ENCODE results near the gene LRRFIP1.

Gene LRRFIP1

DNA sequence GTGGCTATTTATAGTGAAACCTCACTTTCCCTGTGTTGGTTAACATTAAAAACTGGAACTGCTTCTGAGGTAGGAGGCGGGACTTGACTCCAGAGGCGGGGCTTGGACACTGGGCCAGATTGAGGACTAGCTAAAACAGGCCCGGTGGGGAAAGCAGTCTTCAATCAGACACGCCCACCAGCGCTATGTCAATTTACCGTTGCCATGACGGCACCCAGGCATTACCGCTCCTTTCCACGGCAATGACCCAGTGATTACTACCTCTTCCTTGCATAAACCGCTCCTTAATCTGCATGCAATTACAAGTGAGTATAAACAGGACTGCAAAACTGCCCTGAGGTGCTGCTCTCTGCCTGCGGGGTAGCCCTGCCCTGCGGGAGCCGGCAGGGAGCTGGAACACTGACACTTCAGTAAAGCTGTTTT, 35.3 kb downstream of the LRRFIP1 start:
- Histone ChIP-seq H3K9ac (ENCODE audit: low read depth, low read length, poor library complexity) (no peak overlapping the region), H2AK5ac (ENCODE audit: low read depth, low read length) (no peak overlapping the region), H4K91ac (ENCODE audit: low read depth, low read length, poor library complexity) (no peak overlapping the region), H2AFZ (ENCODE audit: low read length) (no peak overlapping the region), H3K4ac (ENCODE audit: low read length) (no peak overlapping the region), H3K4me3 (ENCODE audit: low read length in 2 of 2) (no peak overlapping the region), H2BK15ac (ENCODE audit: low read length) (no peak overlapping the region), H3K9me3 (replicated peaks in 1 of 2; ENCODE audit: control insufficient read depth in 2 of 2, insufficient read depth in 1 of 2, low read depth in 1 of 2, low read length in 2 of 2) (no peaks in the 10 kb centered on the region), H3K36me3 (replicated peaks in 1 of 2; ENCODE audit: control insufficient read depth in 2 of 2, insufficient read depth in 2 of 2, low read length in 2 of 2) (no peaks in the 10 kb centered on the region), H4K8ac (ENCODE audit: low read depth, low read length) (no peak overlapping the region), H3K27me3 (ENCODE audit: control insufficient read depth in 3 of 3, insufficient read depth in 3 of 3, low read depth in 1 of 3, low read length in 3 of 3) (no peaks in the 10 kb centered on the region), H3K4me2 (ENCODE audit: insufficient read depth, low read length, poor library complexity, severe bottlenecking) (no peak overlapping the region), H3K79me1 (ENCODE audit: low read depth, low read length) (no peaks in the 10 kb centered on the region), H3K18ac (ENCODE audit: low read length) (no peak overlapping the region), H3K14ac (ENCODE audit: low read length) (no peak overlapping the region), H2BK12ac (ENCODE audit: low read length) (no peak overlapping the region), H3K4me1 (ENCODE audit: control insufficient read depth in 2 of 2, insufficient read depth in 1 of 2, low read depth in 1 of 2, low read length in 2 of 2) (peaks cover 7 to 32% of the 10 kb centered on the region in 2 donors), H3K23ac (ENCODE audit: low read depth, low read length, poor library complexity) (peak overlapping the region; percentile 51), H2BK120ac (ENCODE audit: low read depth, low read length) (no peak overlapping the region), H3K27ac (replicated peaks; ENCODE audit: low read length) (no peak overlapping the region), H2BK5ac (ENCODE audit: low read length) (no peak overlapping the region)
- DNase-seq (ENCODE audit: low spot score), result peak; percentile 53
- no CpG with 5 or more reads among the region's 13 CpGs for WGBS, 2 donors (ENCODE audit: extremely low coverage in 2 of 2, insufficient read length in 2 of 2, insufficient replicate concordance in 1 of 2)

DNA sequence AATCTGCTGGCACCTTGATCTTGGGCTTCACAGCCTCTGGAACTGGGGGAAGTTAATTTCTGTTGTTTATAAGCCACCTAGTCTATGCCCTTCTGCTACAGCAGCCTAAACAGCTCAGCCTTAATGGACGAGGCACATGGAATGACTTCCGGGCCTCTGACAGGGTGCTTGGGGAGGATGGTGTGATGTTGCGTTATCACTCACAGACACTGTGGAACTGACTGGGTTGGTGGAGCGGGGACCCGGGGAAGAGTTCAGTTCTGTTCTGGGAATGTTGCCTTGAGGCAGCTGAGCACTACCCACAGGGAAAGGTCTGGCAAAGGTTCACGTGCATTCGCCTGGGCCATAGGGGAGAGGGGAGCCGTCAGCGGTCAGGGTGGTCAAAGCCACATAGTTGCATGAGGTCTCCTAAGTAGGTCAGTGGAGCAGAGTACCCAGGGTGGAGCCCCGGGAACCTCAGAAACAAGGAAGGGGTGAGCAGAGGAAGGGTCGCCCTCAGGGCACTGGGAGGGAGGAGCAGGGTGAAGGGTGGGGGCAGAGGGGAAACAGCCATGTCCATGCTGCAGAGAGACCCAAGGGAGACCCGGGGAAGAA, 36.2 kb downstream of the LRRFIP1 start:
- H2AK5ac ChIP-seq (ENCODE audit: low read depth, low read length), result no peak overlapping the region
- H4K8ac ChIP-seq (ENCODE audit: low read depth, low read length), result no peak overlapping the region
- H3K4ac ChIP-seq (ENCODE audit: low read length), result no peak overlapping the region
- no peaks in the 10 kb centered on the region for H3K27me3 ChIP-seq (ENCODE audit: control insufficient read depth in 3 of 3, insufficient read depth in 3 of 3, low read depth in 1 of 3, low read length in 3 of 3)
- H3K18ac ChIP-seq (ENCODE audit: low read length), result no peak overlapping the region
- WGBS, 2 donors (ENCODE audit: extremely low coverage in 2 of 2, insufficient read length in 2 of 2, insufficient replicate concordance in 1 of 2), result no CpG with 5 or more reads among the region's 12 CpGs
- H3K23ac ChIP-seq (ENCODE audit: low read depth, low read length, poor library complexity), result peak overlapping the region; percentile 45
- no peak for DNase-seq (ENCODE audit: low spot score)
- H2AFZ ChIP-seq (ENCODE audit: low read length), result no peak overlapping the region
- H3K4me1 ChIP-seq (ENCODE audit: control insufficient read depth in 2 of 2, insufficient read depth in 1 of 2, low read depth in 1 of 2, low read length in 2 of 2), result peaks cover 9 to 32% of the 10 kb centered on the region in 2 donors
- no peak overlapping the region for H3K4me3 ChIP-seq (ENCODE audit: low read length in 2 of 2)
- H3K36me3 ChIP-seq (replicated peaks in 1 of 2; ENCODE audit: control insufficient read depth in 2 of 2, insufficient read depth in 2 of 2, low read length in 2 of 2), result no peaks in the 10 kb centered on the region
- no peak overlapping the region for H3K27ac ChIP-seq (replicated peaks; ENCODE audit: low read length)
- H4K91ac ChIP-seq (ENCODE audit: low read depth, low read length, poor library complexity), result no peak overlapping the region
- H3K79me1 ChIP-seq (ENCODE audit: low read depth, low read length), result no peaks in the 10 kb centered on the region
- H3K9ac ChIP-seq (ENCODE audit: low read depth, low read length, poor library complexity), result no peak overlapping the region
- H2BK5ac ChIP-seq (ENCODE audit: low read length), result no peak overlapping the region
- no peak overlapping the region for H3K4me2 ChIP-seq (ENCODE audit: insufficient read depth, low read length, poor library complexity, severe bottlenecking)
- H3K9me3 ChIP-seq (replicated peaks in 1 of 2; ENCODE audit: control insufficient read depth in 2 of 2, insufficient read depth in 1 of 2, low read depth in 1 of 2, low read length in 2 of 2), result no peaks in the 10 kb centered on the region
- no peak overlapping the region for H2BK120ac ChIP-seq (ENCODE audit: low read depth, low read length)
- no peak overlapping the region for H2BK15ac ChIP-seq (ENCODE audit: low read length)
- no peak overlapping the region for H2BK12ac ChIP-seq (ENCODE audit: low read length)
- no peak overlapping the region for H3K14ac ChIP-seq (ENCODE audit: low read length)

DNA sequence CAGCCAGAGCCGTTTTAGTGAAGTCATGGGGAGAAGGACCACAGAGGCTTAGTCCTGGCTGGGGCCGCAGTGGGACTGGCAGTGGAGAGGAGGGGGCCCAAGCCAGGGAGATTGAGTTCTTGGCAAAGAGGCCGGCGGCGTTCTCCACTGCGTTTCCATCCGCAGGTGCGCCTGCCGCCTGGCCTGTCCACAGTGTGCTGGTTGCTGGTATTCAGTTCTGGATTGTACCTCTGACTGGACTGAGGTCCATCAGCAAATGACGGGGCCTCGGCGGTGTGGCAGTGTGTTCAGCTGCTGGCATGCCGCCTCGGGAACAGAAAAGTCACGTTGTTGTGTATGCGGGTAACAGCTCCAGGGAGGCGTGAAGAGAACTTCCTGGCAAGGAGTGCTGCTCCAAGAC, 36.8 kb downstream of the LRRFIP1 start:
- H3K36me3 ChIP-seq (replicated peaks in 1 of 2; ENCODE audit: control insufficient read depth in 2 of 2, insufficient read depth in 2 of 2, low read length in 2 of 2), result no peaks in the 10 kb centered on the region
- H3K79me1 ChIP-seq (ENCODE audit: low read depth, low read length), result no peaks in the 10 kb centered on the region
- H3K4me2 ChIP-seq (ENCODE audit: insufficient read depth, low read length, poor library complexity, severe bottlenecking), result no peak overlapping the region
- H2BK120ac ChIP-seq (ENCODE audit: low read depth, low read length), result no peak overlapping the region
- no peaks in the 10 kb centered on the region for H3K9me3 ChIP-seq (replicated peaks in 1 of 2; ENCODE audit: control insufficient read depth in 2 of 2, insufficient read depth in 1 of 2, low read depth in 1 of 2, low read length in 2 of 2)
- H3K14ac ChIP-seq (ENCODE audit: low read length), result no peak overlapping the region
- no peak overlapping the region for H3K4ac ChIP-seq (ENCODE audit: low read length)
- no peak overlapping the region for H3K27ac ChIP-seq (replicated peaks; ENCODE audit: low read length)
- no peak overlapping the region for H2BK12ac ChIP-seq (ENCODE audit: low read length)
- H3K23ac ChIP-seq (ENCODE audit: low read depth, low read length, poor library complexity), result peak overlapping the region; percentile 45
- no peak overlapping the region for H2BK15ac ChIP-seq (ENCODE audit: low read length)
- no peak overlapping the region for H2BK5ac ChIP-seq (ENCODE audit: low read length)
- no peak overlapping the region for H4K91ac ChIP-seq (ENCODE audit: low read depth, low read length, poor library complexity)
- no peak for DNase-seq (ENCODE audit: low spot score)
- no CpG with 5 or more reads among the region's 17 CpGs for WGBS, 2 donors (ENCODE audit: extremely low coverage in 2 of 2, insufficient read length in 2 of 2, insufficient replicate concordance in 1 of 2)
- peaks cover 9 to 36% of the 10 kb centered on the region in 2 donors for H3K4me1 ChIP-seq (ENCODE audit: control insufficient read depth in 2 of 2, insufficient read depth in 1 of 2, low read depth in 1 of 2, low read length in 2 of 2)
- H3K18ac ChIP-seq (ENCODE audit: low read length), result peak overlapping the region; percentile 40
- no peak overlapping the region for H3K4me3 ChIP-seq (ENCODE audit: low read length in 2 of 2)
- peak overlapping the region; percentile 14 for H2AK5ac ChIP-seq (ENCODE audit: low read depth, low read length)
- no peak overlapping the region for H2AFZ ChIP-seq (ENCODE audit: low read length)
- H3K9ac ChIP-seq (ENCODE audit: low read depth, low read length, poor library complexity), result no peak overlapping the region
- no peaks in the 10 kb centered on the region for H3K27me3 ChIP-seq (ENCODE audit: control insufficient read depth in 3 of 3, insufficient read depth in 3 of 3, low read depth in 1 of 3, low read length in 3 of 3)
- no peak overlapping the region for H4K8ac ChIP-seq (ENCODE audit: low read depth, low read length)

DNA sequence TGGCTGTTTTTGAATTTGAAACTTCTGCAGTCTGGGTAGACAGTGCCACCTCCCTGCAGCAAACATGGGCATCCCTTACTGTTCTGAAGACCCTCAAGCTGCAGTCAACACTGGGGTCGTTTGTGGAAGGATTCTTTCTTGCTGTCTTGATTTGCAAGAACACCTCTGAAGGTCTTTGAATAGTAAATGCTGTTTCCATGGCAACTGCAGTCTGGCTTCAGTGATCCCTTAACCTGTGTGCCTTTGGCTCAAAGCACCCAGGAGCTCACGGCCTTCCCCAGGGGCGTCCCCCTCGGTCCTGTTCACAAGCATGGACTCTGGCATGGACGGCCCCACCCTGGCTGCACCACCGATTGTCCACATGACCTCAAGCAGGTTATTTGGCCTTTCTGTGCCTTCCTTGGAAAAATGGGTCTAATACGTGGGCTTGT, 38.3 kb downstream of the LRRFIP1 start:
- Histone ChIP-seq H3K9me3 (replicated peaks in 1 of 2; ENCODE audit: control insufficient read depth in 2 of 2, insufficient read depth in 1 of 2, low read depth in 1 of 2, low read length in 2 of 2) (no peaks in the 10 kb centered on the region), H3K14ac (ENCODE audit: low read length) (no peak overlapping the region), H2AFZ (ENCODE audit: low read length) (no peak overlapping the region), H3K27me3 (ENCODE audit: control insufficient read depth in 3 of 3, insufficient read depth in 3 of 3, low read depth in 1 of 3, low read length in 3 of 3) (no peaks in the 10 kb centered on the region), H2AK5ac (ENCODE audit: low read depth, low read length) (no peak overlapping the region), H4K8ac (ENCODE audit: low read depth, low read length) (no peak overlapping the region), H3K27ac (replicated peaks; ENCODE audit: low read length) (no peak overlapping the region), H2BK15ac (ENCODE audit: low read length) (no peak overlapping the region), H3K79me1 (ENCODE audit: low read depth, low read length) (no peaks in the 10 kb centered on the region), H2BK120ac (ENCODE audit: low read depth, low read length) (no peak overlapping the region), H3K18ac (ENCODE audit: low read length) (no peak overlapping the region), H4K91ac (ENCODE audit: low read depth, low read length, poor library complexity) (no peak overlapping the region), H3K4ac (ENCODE audit: low read length) (no peak overlapping the region), H3K9ac (ENCODE audit: low read depth, low read length, poor library complexity) (no peak overlapping the region), H3K36me3 (replicated peaks in 1 of 2; ENCODE audit: control insufficient read depth in 2 of 2, insufficient read depth in 2 of 2, low read length in 2 of 2) (peaks cover 0 to 5% of the 10 kb centered on the region in 2 donors), H3K4me1 (ENCODE audit: control insufficient read depth in 2 of 2, insufficient read depth in 1 of 2, low read depth in 1 of 2, low read length in 2 of 2) (peaks cover 11 to 45% of the 10 kb centered on the region in 2 donors), H3K4me3 (ENCODE audit: low read length in 2 of 2) (no peak overlapping the region), H3K4me2 (ENCODE audit: insufficient read depth, low read length, poor library complexity, severe bottlenecking) (no peak overlapping the region), H2BK5ac (ENCODE audit: low read length) (no peak overlapping the region), H2BK12ac (ENCODE audit: low read length) (no peak overlapping the region), H3K23ac (ENCODE audit: low read depth, low read length, poor library complexity) (no peak overlapping the region)
- DNase-seq (ENCODE audit: low spot score), result peak; percentile 40
- WGBS, 2 donors (ENCODE audit: extremely low coverage in 2 of 2, insufficient read length in 2 of 2, insufficient replicate concordance in 1 of 2), result no CpG with 5 or more reads among the region's 7 CpGs
